GM12865 (cell line): ENCODE measurements around the gene NHLRC4.

ENCODE experiments used
- DNase-seq: peaks from one replicate; pipeline ENCODE4 v3.0.0; 2010; ENCODE audit warnings: low read depth
- H3K4me3 ChIP-seq: 2 replicates; pipeline ENCODE4 v1.5.1; 2011; ENCODE audit warnings: mild to moderate bottlenecking, low read depth, low read length, control low read depth
- TF ChIP-seq, protein P1 (sequence below): IDR thresholded peaks from 2 replicates; pipeline ENCODE4 v1.5.1; 2011; ENCODE audit warnings: low read length, control low read depth, low read depth, inconsistent platforms; ENCODE audit not compliant: insufficient read depth; ENCODE audit errors: missing control alignments

NHLRC4 gene

DNA sequence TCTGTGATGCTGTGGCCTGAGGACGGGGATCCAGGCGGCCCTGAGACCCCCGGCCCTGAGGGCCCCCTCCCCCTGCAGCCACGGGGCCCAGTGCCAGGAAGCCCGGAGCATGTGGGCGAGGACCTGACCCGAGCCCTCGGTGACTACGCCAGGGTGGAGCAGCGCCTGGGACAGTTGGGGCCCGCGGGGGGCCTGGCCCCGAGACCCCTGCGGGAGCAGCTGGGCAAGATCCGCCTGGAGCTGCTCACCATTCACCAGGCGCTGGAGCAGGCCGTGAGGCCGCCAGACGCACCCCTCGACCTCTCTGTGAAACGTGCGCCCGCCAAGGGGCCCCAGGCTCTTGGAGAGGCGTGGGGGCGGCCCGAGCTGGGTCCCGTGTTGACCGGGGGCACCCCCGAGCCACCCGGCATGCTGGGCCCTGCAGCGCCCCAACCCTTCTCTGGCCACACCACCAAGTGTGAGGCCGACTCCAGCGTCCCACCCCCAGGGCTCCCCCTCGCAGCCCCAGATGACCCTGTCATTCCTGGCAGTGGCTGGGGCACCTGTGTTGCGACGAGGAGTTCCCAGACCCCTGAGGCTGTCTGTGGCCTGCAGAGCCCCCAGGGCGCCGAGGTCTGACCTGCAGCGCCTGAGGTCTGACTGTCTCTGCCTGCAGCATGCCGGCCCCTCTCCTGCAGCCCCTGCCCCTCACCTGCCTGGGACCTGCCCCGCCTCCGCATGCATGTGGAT, 2.0 kb upstream of the NHLRC4 start:
- H3K4me3 ChIP-seq = no peak overlapping the region
- TF ChIP-seq, protein P1, sequence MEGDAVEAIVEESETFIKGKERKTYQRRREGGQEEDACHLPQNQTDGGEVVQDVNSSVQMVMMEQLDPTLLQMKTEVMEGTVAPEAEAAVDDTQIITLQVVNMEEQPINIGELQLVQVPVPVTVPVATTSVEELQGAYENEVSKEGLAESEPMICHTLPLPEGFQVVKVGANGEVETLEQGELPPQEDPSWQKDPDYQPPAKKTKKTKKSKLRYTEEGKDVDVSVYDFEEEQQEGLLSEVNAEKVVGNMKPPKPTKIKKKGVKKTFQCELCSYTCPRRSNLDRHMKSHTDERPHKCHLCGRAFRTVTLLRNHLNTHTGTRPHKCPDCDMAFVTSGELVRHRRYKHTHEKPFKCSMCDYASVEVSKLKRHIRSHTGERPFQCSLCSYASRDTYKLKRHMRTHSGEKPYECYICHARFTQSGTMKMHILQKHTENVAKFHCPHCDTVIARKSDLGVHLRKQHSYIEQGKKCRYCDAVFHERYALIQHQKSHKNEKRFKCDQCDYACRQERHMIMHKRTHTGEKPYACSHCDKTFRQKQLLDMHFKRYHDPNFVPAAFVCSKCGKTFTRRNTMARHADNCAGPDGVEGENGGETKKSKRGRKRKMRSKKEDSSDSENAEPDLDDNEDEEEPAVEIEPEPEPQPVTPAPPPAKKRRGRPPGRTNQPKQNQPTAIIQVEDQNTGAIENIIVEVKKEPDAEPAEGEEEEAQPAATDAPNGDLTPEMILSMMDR = no peak
- DNase-seq = no peak

DNA sequence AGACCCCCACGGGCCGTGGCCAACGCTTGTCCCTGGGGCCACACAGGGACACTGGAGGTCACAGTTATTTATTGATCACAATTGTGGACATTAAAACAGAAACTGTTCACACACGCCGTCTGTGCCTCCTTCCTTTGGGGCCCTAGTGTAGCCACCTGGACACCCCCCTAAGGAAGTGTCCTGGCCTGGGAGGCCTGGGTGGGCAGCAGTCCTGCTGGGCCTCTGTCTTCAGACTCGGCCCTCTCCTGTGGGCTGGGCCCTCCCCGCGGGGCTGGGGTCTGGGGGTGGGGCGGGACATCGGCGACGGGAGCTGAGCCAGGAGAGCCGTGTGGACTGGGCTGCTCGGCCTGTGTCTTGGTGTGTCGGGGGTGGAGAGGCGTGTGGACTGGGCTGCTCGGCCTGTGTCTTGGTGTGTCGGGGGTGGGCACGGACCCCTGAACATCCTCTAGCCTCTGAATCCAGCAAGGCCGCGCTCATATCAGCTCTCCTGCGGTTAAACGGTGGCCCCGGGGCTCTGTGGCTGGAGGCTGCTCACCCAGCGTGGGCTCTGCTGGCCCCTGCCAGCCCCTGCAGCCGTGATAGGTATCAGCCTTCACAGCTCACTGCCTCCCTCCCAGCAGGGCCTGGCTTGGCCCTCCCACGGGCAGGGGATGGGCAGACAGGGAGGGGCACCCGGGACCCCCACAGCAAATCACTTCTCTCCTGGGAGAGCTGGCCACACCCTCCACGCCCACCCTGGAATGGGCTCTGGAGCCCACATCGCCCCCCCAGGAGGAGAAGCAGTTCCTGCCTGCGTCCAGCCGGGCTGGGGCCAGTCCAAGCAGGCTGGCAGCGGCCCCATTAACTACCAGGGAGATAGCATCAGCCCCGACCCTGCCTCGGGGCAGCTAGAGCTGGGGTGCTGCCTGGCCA, 1.1 kb upstream of the NHLRC4 start:
- no peak overlapping the region for H3K4me3 ChIP-seq
- TF ChIP-seq, protein P1 = no peak
- no peak for DNase-seq

DNA sequence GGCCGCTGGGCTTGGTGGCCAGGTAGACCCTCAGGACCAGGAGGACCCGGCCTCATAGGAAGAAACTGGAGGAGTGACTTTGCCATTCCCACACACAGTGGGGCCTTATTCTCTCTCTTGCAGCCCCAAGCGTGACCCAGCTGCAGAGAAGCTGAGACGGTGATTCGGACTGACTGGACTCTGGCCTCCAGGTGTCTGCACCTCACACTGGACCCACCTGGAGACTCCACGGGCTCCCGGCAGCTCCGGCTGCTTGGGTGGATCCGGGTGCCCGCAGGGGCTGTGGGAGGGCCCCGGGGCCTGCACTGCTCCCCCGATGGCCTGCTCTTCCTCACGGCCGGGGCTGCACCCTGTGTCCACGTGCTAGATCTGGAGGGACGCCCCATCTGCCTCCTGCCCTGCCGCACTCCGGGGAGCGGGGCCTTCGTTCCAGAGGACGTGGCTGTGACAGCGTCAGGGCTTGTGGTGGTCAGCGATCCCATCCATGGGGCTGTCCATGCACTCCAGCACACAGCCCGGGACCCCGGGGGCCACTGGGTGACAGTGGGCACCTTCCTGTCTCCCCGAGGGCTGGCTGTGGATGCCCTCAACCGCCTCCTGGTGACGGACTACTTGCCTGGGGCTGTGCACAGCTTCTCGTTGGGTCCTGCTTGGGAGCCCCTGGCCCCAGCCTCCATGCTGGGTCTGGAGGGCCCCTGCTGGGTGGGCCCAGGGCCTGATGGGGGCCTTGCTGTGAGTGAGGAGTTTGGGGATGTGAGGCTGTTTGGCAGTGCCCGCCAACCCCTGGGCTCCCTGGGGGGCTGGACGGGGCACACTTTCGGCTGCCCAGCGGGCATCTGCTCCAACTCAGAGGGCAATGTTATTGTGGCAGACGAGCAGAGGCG, 810 bp downstream of the NHLRC4 start:
- DNase-seq = no peak

DNA sequence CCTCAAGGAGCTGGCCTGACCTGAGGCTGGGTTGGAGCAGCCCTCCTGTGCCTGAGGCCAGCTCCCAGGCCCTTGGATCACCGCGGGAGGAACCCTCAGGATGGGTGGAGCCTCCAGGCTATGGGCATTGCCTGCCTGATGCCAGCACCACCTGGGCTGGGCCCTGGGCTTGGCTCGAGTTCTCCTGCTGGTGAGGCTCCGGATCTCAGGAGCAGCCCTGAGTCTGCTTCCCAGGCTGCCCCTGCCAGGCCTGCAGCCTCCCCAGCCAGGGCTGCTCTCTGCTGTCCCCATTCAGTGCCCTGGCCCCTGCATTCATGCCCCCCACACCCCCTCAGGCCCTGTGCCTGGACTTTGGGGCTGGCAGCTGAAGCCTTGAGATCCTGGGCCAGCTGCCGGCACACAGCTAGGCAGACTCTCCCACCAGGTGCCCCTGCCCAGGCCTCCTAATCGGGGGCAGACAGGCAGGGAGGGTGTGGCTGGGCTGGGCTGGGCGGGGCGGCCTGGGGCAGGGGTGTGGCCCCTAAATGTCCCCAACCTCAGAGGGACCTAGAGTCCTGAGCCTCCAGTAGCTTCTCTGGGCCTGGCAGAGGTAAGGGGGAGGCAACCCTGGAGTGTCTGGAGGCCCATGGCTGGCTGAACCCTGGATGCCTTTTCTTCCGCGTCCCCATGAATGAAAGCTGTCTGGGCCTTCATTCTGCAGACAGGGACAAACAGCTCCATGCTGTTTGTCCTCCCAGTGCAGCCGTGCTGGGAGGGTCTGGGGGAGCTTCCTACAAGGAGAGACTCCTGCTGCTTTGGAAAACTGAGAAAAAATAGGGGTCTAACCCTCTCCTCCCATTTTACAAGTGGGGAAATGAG, 1.8 kb downstream of the NHLRC4 start:
- DNase-seq = no peak
- TF ChIP-seq, protein P1 = no peak
- peak overlapping the region; percentile 77 for H3K4me3 ChIP-seq

More for the DNA sequence above, 810 bp downstream of the NHLRC4 start:
- H3K4me3 ChIP-seq = peak overlapping the region; percentile 52
- TF ChIP-seq, protein P1 = no peak

DNA sequence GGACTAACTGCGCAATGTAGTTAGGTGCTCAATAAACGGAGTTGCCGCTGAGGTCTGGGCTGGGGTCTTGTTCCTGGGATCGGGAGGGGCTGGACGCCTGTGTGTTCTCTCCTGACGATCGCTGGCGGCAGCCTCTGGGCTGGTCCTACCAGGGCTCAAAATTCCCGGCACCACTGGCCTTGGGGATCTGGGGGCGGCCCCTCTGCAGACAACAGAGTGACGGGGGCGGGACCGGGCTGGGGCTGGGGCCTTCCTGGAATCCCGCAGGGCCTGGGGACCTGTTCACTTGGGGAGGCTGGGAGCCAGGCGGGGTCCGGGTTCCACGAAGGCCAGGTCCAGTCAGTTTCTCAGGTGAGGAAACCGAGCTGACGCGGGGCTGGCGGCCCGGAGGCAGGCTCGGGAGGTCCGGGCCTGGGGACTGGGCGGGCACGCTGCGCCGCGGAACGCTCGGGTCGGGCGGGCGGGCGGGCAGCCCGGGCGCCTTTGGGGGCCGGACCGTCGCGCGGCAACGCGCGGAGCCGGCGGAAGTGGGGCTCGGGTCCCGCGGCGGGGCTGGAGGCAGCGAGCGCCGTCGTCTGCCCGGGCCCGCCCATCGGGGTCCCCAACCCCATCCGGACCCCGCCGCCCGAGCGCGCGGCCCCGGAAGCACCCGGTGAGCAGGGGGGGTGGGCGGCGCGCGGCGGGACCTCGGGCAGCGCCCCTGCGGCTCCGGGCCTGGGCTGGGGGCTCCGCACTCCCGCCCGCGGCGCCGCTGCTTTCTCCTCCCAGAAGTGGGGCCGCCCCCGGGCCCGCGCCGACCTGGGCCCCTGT, 2.8 kb downstream of the NHLRC4 start, which contains the start of gene PIGQ:
PIGQ (plus strand) TSS at position 524 of the 810 bp plus-strand sequence. CDS start 4,107 bp downstream, outside the sequence.
- peak; percentile 75 for DNase-seq
- TF ChIP-seq, protein P1 = no peak
- H3K4me3 ChIP-seq = peak within 1 kb of the TSS; percentile 77
